Psoas muscle (tissue), 8 donors: Measurements from ENCODE around the gene ACTR1A. TPM values are rescaled to one million over a fixed set of nuclear protein-coding genes. Genes with fewer than 3 reads are reported as not detected.
A peak's percentile ranks its signal among the peaks of the same experiment; 100 is the strongest.

Source experiments
- ATAC-seq, 4 donors: fragments of 200-7000 bp; cut with Tn5 transposase; one replicate each; pipeline ENCODE4 v1.9.1; 2020; ENCODE audit warnings: moderate library complexity in 3 of 4, mild to moderate bottlenecking in 2 of 4
- DNase-seq, 2 donors: peaks; one replicate each; pipeline ENCODE4 v3.0.0-alpha.2; 2020
- H3K27ac ChIP-seq: fragments of 200-600 bp; one replicate; pipeline ENCODE4 v1.8.0; 2022
- H3K27me3 ChIP-seq, 3 donors: fragments of 200-600 bp in 1 of 3; one replicate each; pipeline versions ENCODE4 v1.6.1 to v1.8.0; 2013 to 2022; ENCODE audit warnings: low read length in 2 of 3, mild to moderate bottlenecking in 2 of 3, moderate library complexity in 1 of 3; ENCODE audit not compliant: insufficient read depth in 3 of 3
- H3K36me3 ChIP-seq, 2 donors: fragments of 200-600 bp in 1 of 2; one replicate each; pipeline versions ENCODE4 v1.6.1 to v1.8.0; 2013 to 2022; ENCODE audit warnings: low read depth in 1 of 2, mild to moderate bottlenecking in 1 of 2, moderate library complexity in 1 of 2; ENCODE audit not compliant: insufficient read depth in 1 of 2
- H3K4me1 ChIP-seq: fragments of 200-600 bp; one replicate; pipeline ENCODE4 v1.8.0; 2022
- H3K4me3 ChIP-seq: fragments of 200-600 bp; one replicate; pipeline ENCODE4 v1.8.0; 2022; ENCODE audit warnings: mild to moderate bottlenecking
- H3K9me3 ChIP-seq: fragments of 200-600 bp; one replicate; pipeline ENCODE4 v1.8.0; 2022
- WGBS, 3 donors: extraction: QIAGEN DNeasy Blood & Tissue Kit; methylation state at CpG; one replicate each; pipeline versions ENCODE4 v1.1.6 to v1.1.7; 2013; 5-methylcytosine and 5-hydroxymethylcytosine counted together
- intact Hi-C, 2 donors: fragments of 100-400 bp; cut with DNase I; formaldehyde crosslinking; loops; one replicate each; pipeline versions ENCODE4 v1.11.0 to v1.14.2; 2022
- polyA plus RNA-seq, 3 donors: library from polyadenylated mRNA; stranded (reverse); fragments of 200-250 nt; gene quantifications; one replicate each; pipeline ENCODE4 v1.2.3, GENCODE V29; 2013
- total RNA-seq, 4 donors: library from RNA; stranded (reverse); fragmentation: NEBNext Ultra II Directional in 2 of 4; extraction: Animal tissue kit (Norgen Biotek cat#: 25700) in 2 of 4; gene quantifications; one replicate each; pipeline versions ENCODE4 v1.2.1 to v1.2.4, GENCODE V29; 2021 to 2023
- TF ChIP-seq, protein P1 (sequence below): fragments of 200-600 bp; IDR thresholded peaks from one replicate; pipeline ENCODE4 v1.8.0; 2022; ENCODE audit warnings: antibody characterized with exemption
- donor health status: healthy with polysubstance abuse.
- donor health status: DM: no; HTN: no; CAD: no; lungs with moderate emphysema.
- donor health status: Bipolar disorder and iron deficiency.
- donor health status: healthy.
- donor health status: DM: yes; HTN: yes; CAD: no.
- donor health status: DM: no; HTN: no; CAD: no.
- donor health status: DM: no; HTN: no; CAD: no.
- donor health status: DM: yes; HTN: yes; CAD: no.

The ACTR1A gene
- total and polyA plus RNA-seq, 7 donors: 76.2 to 188 (median 128) TPM

DNA sequence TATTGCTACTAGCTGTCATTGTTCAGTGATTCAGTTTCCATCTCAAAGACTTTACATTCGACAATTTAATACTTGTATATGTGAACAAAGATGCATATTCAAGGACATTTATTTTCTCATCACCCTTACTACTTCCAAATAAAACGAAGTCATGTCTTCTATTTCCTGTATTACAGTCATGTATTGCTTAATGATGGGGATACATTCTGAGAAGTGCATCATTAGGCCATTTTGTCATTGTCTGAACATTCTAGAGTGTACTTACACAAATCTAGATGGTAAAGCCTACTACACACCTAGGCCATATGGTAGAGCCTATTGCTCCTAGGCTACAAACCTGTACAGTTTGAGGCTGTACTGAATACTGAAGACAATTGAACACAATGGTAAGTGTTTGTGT lies 57.7 kb downstream of the ACTR1A start:
- H3K27me3 ChIP-seq: no peaks in the 10 kb centered on the region
- no peak for DNase-seq
- no peaks in the 10 kb centered on the region for H3K36me3 ChIP-seq
- intact Hi-C loops: loop anchor here in 1 of 2 donors (1.0 kb wide), 1 partner anchor 11 kb away; no protein-coding TSS in a partner anchor
- ATAC-seq: no peak
- no peak overlapping the region for H3K4me3 ChIP-seq
- H3K27ac ChIP-seq: no peak overlapping the region
- TF ChIP-seq, protein P1, sequence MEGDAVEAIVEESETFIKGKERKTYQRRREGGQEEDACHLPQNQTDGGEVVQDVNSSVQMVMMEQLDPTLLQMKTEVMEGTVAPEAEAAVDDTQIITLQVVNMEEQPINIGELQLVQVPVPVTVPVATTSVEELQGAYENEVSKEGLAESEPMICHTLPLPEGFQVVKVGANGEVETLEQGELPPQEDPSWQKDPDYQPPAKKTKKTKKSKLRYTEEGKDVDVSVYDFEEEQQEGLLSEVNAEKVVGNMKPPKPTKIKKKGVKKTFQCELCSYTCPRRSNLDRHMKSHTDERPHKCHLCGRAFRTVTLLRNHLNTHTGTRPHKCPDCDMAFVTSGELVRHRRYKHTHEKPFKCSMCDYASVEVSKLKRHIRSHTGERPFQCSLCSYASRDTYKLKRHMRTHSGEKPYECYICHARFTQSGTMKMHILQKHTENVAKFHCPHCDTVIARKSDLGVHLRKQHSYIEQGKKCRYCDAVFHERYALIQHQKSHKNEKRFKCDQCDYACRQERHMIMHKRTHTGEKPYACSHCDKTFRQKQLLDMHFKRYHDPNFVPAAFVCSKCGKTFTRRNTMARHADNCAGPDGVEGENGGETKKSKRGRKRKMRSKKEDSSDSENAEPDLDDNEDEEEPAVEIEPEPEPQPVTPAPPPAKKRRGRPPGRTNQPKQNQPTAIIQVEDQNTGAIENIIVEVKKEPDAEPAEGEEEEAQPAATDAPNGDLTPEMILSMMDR: no peak
- WGBS, 3 donors: 70 to 80% (median 71%) methylated on average over 2 of the region's 2 CpGs
- H3K4me1 ChIP-seq: peaks cover under 1% of the 10 kb centered on the region
- H3K9me3 ChIP-seq: no peaks in the 10 kb centered on the region

DNA sequence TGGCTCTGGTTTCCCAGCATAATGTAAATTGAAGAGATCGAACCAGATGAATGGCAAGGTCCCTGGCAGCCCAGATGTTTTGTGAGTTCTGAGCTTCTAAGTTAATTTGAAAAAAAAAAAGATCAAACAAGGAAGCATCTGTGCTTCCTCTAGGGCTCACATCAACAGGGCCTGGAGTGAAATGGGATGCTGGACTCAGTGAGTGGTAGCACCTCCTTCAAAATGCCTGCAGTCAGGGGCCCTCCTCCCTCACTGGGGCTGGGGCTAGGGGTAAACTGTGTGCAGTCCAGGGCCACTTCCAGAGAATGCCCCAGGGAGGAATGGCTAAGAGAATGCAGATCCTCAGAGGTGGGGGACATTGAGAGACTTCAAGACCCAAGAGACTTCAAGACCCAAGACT lies 64.1 kb downstream of the ACTR1A start:
- Histone ChIP-seq H3K4me1 (no peaks in the 10 kb centered on the region), H3K4me3 (no peak overlapping the region), H3K27me3 (peaks cover 0 to 16% (median 3%) of the 10 kb centered on the region in 3 donors), H3K36me3 (no peaks in the 10 kb centered on the region), H3K9me3 (no peaks in the 10 kb centered on the region), H3K27ac (no peak overlapping the region)
- DNase-seq (no peak), ATAC-seq (no peak)
- 80 to 89% (median 87%) methylated on average over 1 of the region's 1 CpG for WGBS, 3 donors
- intact Hi-C loops: no loop called here
- TF ChIP-seq, protein P1: no peak

DNA sequence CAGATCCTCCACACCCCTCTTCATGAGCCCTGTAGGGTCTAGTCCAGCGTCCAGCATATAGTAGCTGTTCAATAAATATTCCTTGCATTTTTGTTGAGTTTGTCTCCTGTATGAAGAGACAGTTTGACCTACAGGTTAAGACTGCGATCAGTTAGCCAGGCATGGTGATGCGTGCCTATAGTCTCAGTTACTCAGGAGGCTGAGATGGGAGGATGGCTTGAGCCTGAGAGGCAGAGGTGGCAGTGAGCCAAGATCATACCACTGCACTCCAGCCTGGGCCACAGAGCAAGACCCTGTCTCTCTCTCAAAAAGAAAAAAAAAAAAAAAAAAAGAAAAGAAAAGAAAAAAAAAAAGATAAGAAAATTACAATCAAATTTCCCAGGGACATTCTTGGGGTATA lies 65.0 kb downstream of the ACTR1A start:
- Histone ChIP-seq H3K27me3 (peaks cover 0 to 16% (median 3%) of the 10 kb centered on the region in 3 donors), H3K4me3 (no peak overlapping the region), H3K4me1 (no peaks in the 10 kb centered on the region), H3K27ac (no peak overlapping the region), H3K9me3 (no peaks in the 10 kb centered on the region), H3K36me3 (no peaks in the 10 kb centered on the region)
- TF ChIP-seq, protein P1: no peak
- ATAC-seq: no peak
- intact Hi-C loops: no loop called here
- peak in 1 of 2 donors; percentile 1 for DNase-seq
- 89 to 92% (median 91%) methylated on average over 3 of the region's 3 CpGs for WGBS, 3 donors

DNA sequence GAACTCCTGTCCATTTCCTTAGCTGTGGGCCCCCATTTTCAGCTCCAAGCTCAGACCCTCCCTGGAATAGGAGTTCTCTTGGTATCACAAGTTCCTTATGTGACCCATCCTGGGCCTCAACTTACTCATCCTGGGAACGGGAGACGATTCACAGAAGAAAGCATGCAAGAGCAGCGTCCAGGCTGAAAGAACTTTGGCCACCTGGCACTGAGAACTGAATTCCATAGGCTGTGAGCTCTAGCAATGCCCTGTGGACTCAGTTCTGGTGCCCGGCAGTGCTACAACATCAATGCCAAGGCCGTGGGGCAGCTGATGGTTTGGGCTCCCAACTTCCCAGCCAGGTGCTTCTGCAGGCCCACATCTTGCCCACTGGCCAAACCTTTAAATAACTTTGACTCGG lies 66.2 kb downstream of the ACTR1A start:
- ATAC-seq: no peak

More for the DNA sequence above, 66.2 kb downstream of the ACTR1A start:
- WGBS, 3 donors: 51 to 53% (median 51%) methylated on average over 6 of the region's 6 CpGs
- Histone ChIP-seq H3K4me1 (peaks cover 6% of the 10 kb centered on the region), H3K36me3 (no peaks in the 10 kb centered on the region), H3K27ac (no peak overlapping the region), H3K9me3 (no peaks in the 10 kb centered on the region), H3K27me3 (peaks cover 0 to 16% (median 3%) of the 10 kb centered on the region in 3 donors), H3K4me3 (peak overlapping the region; percentile 32)
- intact Hi-C loops: no loop called here
- TF ChIP-seq, protein P1: no peak
- DNase-seq: peak in 1 of 2 donors; percentile 4
